Progenitor cell of endocrine pancreas (in vitro differentiated cells): ENCODE results near the gene CIAPIN1. TPM values are rescaled to one million over a fixed set of nuclear protein-coding genes. Genes with fewer than 3 reads are reported as not detected.

Experiments
- DNase-seq: peaks from one replicate; pipeline ENCODE4 v3.0.0; 2021; ENCODE audit warnings: low spot score; ENCODE audit not compliant: unreplicated experiment
- H3K27ac Mint-ChIP-seq: 2 replicates; pipeline ENCODE4 v1.8.0; 2021; ENCODE audit warnings: mild to moderate bottlenecking, moderate library complexity, mixed read lengths
- H3K27me3 Mint-ChIP-seq: 2 replicates; pipeline ENCODE4 v1.8.0; 2021; ENCODE audit warnings: mixed read lengths
- H3K36me3 Mint-ChIP-seq: 2 replicates; pipeline ENCODE4 v1.8.0; 2022; ENCODE audit warnings: mixed read lengths; ENCODE audit not compliant: insufficient read depth
- H3K4me1 Mint-ChIP-seq: 2 replicates; pipeline ENCODE4 v1.8.0; 2021; ENCODE audit warnings: low read depth, mixed read lengths
- H3K4me3 Mint-ChIP-seq: 2 replicates; pipeline ENCODE4 v1.8.0; 2021; ENCODE audit warnings: low read depth, mild to moderate bottlenecking, moderate library complexity, mixed read lengths
- H3K9me3 Mint-ChIP-seq: 2 replicates; pipeline ENCODE4 v1.8.0; 2021; ENCODE audit warnings: low read depth, mixed read lengths
- total RNA-seq: library from RNA; stranded (reverse); gene quantifications from 2 replicates; pipeline ENCODE4 v1.2.1, GENCODE V29; 2021
- TF ChIP-seq, protein P1 (sequence below): fragments of 200-600 bp; sonication (generic); IDR thresholded peaks from one replicate; pipeline ENCODE4 v1.5.0; 2021; ENCODE audit warnings: antibody characterized with exemption, mild to moderate bottlenecking; ENCODE audit not compliant: unreplicated experiment

Gene CIAPIN1
- total RNA-seq, 1 donor from 2014 or later, result 79.3 TPM

DNA sequence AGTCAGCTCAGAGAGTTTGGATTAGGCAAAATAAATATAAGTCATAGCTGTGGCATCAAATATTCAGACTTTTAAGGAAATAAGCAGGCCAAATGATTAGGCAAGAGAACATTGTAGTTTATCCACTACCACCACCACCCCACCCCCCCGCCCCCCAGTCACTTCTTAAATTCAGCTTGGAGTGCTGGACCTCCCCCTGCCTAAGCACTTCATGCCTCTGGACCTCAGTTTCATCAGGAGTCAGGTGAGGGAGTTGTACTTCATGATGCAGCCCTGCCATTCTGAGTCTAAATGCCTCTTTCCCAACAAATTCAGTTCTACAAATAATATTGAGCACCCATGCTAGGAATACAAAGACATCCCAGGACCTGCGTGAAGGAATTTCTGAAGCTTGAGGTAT lies 17.3 kb upstream of the CIAPIN1 start:
- peaks cover 23% of the 10 kb centered on the region for H3K36me3 Mint-ChIP-seq
- DNase-seq, result no peak
- no peaks in the 10 kb centered on the region for H3K9me3 Mint-ChIP-seq
- peaks cover 7% of the 10 kb centered on the region for H3K4me1 Mint-ChIP-seq
- TF ChIP-seq, protein P1, sequence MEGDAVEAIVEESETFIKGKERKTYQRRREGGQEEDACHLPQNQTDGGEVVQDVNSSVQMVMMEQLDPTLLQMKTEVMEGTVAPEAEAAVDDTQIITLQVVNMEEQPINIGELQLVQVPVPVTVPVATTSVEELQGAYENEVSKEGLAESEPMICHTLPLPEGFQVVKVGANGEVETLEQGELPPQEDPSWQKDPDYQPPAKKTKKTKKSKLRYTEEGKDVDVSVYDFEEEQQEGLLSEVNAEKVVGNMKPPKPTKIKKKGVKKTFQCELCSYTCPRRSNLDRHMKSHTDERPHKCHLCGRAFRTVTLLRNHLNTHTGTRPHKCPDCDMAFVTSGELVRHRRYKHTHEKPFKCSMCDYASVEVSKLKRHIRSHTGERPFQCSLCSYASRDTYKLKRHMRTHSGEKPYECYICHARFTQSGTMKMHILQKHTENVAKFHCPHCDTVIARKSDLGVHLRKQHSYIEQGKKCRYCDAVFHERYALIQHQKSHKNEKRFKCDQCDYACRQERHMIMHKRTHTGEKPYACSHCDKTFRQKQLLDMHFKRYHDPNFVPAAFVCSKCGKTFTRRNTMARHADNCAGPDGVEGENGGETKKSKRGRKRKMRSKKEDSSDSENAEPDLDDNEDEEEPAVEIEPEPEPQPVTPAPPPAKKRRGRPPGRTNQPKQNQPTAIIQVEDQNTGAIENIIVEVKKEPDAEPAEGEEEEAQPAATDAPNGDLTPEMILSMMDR, result no peak
- no peaks in the 10 kb centered on the region for H3K27me3 Mint-ChIP-seq
- H3K27ac Mint-ChIP-seq, result no peak overlapping the region
- peak overlapping the region; percentile 26 for H3K4me3 Mint-ChIP-seq

DNA sequence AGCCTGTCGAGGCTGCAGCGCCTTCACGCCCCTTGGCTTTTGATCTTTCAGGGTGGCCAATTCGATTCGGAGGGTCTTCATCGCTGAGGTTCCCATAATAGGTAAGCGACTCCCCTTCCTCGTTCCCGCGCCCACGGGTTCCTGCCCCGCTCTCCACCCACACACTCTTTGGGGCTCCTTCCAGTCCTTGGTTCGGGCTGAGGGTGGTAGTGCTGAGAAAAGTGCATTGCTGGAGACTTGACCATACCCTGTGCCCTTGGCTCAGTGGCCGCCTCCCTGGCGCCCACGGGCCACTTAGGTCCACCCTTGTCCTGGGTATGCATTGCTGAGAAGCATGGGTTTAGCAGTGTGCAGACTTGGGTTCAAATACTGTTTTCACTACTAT lies 15.8 kb upstream of the CIAPIN1 start:
- no peak for DNase-seq
- Mint-ChIP-seq H3K9me3 (no peaks in the 10 kb centered on the region), H3K4me3 (peak overlapping the region; percentile 100), H3K27ac (peak overlapping the region; percentile 91), H3K4me1 (peaks cover 7% of the 10 kb centered on the region), H3K27me3 (no peaks in the 10 kb centered on the region), H3K36me3 (peaks cover 17% of the 10 kb centered on the region)
- TF ChIP-seq, protein P1, result no peak

DNA sequence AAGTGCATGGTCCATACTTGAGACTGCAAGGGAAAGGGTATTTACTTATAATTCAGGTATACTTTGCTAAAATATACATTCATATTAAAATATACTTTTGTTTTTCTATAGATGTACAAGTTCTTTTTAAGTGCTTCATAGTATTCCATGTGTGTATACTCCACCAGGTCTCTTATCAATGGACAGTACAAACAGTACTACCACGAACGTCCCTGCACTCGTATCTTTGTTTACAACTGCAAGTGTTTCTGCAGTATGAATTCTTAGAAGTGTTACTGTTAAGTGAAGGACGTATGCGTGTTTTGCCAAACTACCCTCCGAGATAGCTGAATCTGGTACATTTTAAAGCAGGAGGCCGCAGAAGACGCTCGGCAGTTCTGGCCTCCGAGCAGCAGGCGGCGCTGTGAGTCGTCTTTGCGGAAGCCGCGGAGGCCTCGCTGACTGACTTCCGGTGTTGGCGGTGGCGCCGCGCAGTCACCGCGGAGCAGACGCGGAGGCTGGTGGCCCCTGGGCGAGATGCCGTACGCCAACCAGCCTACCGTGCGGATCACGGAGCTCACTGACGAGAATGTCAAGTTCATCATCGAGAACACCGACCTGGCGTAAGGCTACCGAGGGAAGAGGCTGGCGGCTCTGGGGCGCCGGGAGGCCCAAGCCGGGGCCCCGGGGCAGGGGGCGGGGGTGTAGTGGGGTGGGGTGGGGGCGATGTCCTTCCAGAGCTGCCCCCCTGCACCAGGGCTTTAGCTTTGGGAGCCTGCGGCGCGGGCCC lies 15.2 kb upstream of the CIAPIN1 start, which contains the start of gene POLR2C:
Gene POLR2C (plus strand): TSS at position 471 of the 769 bp plus-strand sequence. CDS start 46 bp downstream, at position 517.
- Mint-ChIP-seq H3K9me3 (no peaks in the 10 kb centered on the region), H3K27ac (peak within 1 kb of the TSS; percentile 98), H3K36me3 (peaks cover 18% of the 10 kb centered on the region), H3K27me3 (no peaks in the 10 kb centered on the region), H3K4me3 (peak within 1 kb of the TSS; percentile 100), H3K4me1 (peaks cover 7% of the 10 kb centered on the region)
- DNase-seq, result peak; percentile 89
- TF ChIP-seq, protein P1, result peak; percentile 96

DNA sequence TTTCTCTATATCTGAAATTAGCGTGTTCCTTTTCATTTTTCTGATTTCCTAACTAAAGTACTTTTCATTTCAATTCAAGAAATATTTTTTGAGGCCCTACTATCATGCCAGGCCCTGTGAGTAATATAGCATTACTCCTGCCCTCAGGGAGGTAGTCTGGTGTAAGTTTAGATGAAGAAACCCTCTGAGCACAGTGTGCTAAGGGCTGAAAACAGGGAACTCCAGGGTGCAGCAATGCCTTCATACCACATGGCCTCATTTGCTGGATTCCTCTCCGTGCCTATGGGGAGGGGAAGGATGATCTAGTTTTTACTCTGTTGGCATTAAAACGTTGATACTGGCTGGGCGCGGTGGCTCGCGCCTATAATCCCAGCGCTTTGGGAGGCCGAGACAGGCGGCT lies 4.8 kb upstream of the CIAPIN1 start:
- H3K4me3 Mint-ChIP-seq, result no peak overlapping the region
- TF ChIP-seq, protein P1, result no peak
- H3K9me3 Mint-ChIP-seq, result no peaks in the 10 kb centered on the region
- H3K36me3 Mint-ChIP-seq, result peaks cover 21% of the 10 kb centered on the region
- no peak overlapping the region for H3K27ac Mint-ChIP-seq
- H3K4me1 Mint-ChIP-seq, result peaks cover 5% of the 10 kb centered on the region
- no peaks in the 10 kb centered on the region for H3K27me3 Mint-ChIP-seq
- no peak for DNase-seq

DNA sequence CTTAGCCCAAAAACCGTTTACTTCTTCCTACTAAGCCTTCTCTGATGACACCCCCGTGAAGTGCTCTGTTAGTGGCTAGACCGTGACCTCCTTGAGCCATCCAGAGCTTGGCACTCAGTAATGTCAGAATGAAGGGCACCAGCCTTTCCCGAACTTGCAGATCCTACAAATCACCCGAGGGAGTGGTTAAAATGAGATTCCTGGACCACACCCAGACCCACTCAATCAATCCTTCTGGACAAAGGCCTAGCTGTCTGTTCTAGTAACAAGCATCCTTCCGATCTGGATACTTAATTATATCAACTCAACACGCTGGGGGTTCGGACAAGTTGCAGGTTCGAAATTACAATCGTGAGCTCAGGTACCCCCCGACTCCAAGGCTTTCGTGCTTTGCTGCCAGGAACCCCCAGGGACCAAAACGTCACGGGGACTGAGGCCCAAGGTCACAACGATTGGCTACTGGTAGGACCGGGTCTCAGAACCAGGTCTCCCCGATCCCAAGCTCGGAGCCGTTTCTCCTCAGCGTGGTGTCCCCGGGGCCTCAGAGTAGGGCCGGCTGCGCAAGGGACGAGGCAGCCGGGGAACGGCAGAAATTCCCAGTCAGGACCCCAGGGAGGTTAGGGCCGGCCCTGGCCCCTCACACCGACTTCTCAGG lies 527 bp downstream of the CIAPIN1 start:
- no peaks in the 10 kb centered on the region for H3K9me3 Mint-ChIP-seq
- peaks cover 8% of the 10 kb centered on the region for H3K36me3 Mint-ChIP-seq
- peak overlapping the region; percentile 89 for H3K4me3 Mint-ChIP-seq
- no peak for DNase-seq
- TF ChIP-seq, protein P1, result no peak
- H3K27me3 Mint-ChIP-seq, result no peaks in the 10 kb centered on the region
- peaks cover 14% of the 10 kb centered on the region for H3K4me1 Mint-ChIP-seq
- H3K27ac Mint-ChIP-seq, result peak overlapping the region; percentile 96
